ENCODE data around the gene GPR162. TPM values are rescaled to one million over a fixed set of nuclear protein-coding genes. Genes with fewer than 3 reads are reported as not detected.

Gene GPR162
- total RNA-seq, 1 donor, result 1.4 TPM

GRCh38 chr12:6788972-6789924 is 32.4 kb upstream of the GPR162 start, which contains the start of gene CD4:
Gene CD4 (plus strand): TSS chr12:6789528. CDS start chr12:6800139, 10,611 bp downstream.
- peak; percentile 85 for DNase-seq (ENCODE audit: insufficient read length, low spot score, missing footprints)
- Histone ChIP-seq H3K4me1 (ENCODE audit: insufficient read depth, low read length) (peaks cover 19% of the 10 kb centered on the region), H3K9me3 (ENCODE audit: low read depth, low read length) (no peaks in the 10 kb centered on the region), H3K27me3 (ENCODE audit: insufficient read depth, low read length) (peaks cover 6% of the 10 kb centered on the region), H3K27ac (ENCODE audit: low read depth, low read length) (no peak within 1 kb of the TSS), H3K4me3 (ENCODE audit: insufficient read depth, low read length) (peak within 1 kb of the TSS; percentile 52), H3K79me2 (ENCODE audit: insufficient read depth, low read length) (no peaks in the 10 kb centered on the region), H3K36me3 (ENCODE audit: insufficient read depth, low read length) (no peaks in the 10 kb centered on the region), H2AFZ (ENCODE audit: low read length) (peak within 1 kb of the TSS; percentile 86), H4K20me1 (ENCODE audit: insufficient read depth, low read length) (no peaks in the 10 kb centered on the region), H3K4me2 (ENCODE audit: insufficient read depth, low read length) (peak within 1 kb of the TSS; percentile 58)
- TF ChIP-seq CTCF (IDR thresholded peaks at IDR 0.05; ENCODE audit: extremely low read depth, low read depth, low read length), result no peak

GRCh38 chr12:6790496-6791150 is 31.0 kb upstream of the GPR162 start:
- Histone ChIP-seq H3K9me3 (ENCODE audit: low read depth, low read length) (no peaks in the 10 kb centered on the region), H3K27me3 (ENCODE audit: insufficient read depth, low read length) (peaks cover 6% of the 10 kb centered on the region), H3K36me3 (ENCODE audit: insufficient read depth, low read length) (no peaks in the 10 kb centered on the region), H2AFZ (ENCODE audit: low read length) (no peak overlapping the region), H3K4me1 (ENCODE audit: insufficient read depth, low read length) (peaks cover 16% of the 10 kb centered on the region), H3K4me2 (ENCODE audit: insufficient read depth, low read length) (no peak overlapping the region), H4K20me1 (ENCODE audit: insufficient read depth, low read length) (no peaks in the 10 kb centered on the region), H3K27ac (ENCODE audit: low read depth, low read length) (no peak overlapping the region), H3K4me3 (ENCODE audit: insufficient read depth, low read length) (no peak overlapping the region), H3K79me2 (ENCODE audit: insufficient read depth, low read length) (no peaks in the 10 kb centered on the region)
- no peak for DNase-seq (ENCODE audit: insufficient read length, low spot score, missing footprints)
- no peak for TF ChIP-seq CTCF (IDR thresholded peaks at IDR 0.05; ENCODE audit: extremely low read depth, low read depth, low read length)

GRCh38 chr12:6791931-6792520 is 29.6 kb upstream of the GPR162 start:
- peak overlapping the region; percentile 82 for H2AFZ ChIP-seq (ENCODE audit: low read length)
- no peak for TF ChIP-seq CTCF (IDR thresholded peaks at IDR 0.05; ENCODE audit: extremely low read depth, low read depth, low read length)
- DNase-seq (ENCODE audit: insufficient read length, low spot score, missing footprints), result no peak
- H3K36me3 ChIP-seq (ENCODE audit: insufficient read depth, low read length), result no peaks in the 10 kb centered on the region
- peaks cover 16% of the 10 kb centered on the region for H3K4me1 ChIP-seq (ENCODE audit: insufficient read depth, low read length)
- H3K9me3 ChIP-seq (ENCODE audit: low read depth, low read length), result no peaks in the 10 kb centered on the region
- H3K4me2 ChIP-seq (ENCODE audit: insufficient read depth, low read length), result peak overlapping the region; percentile 71
- H3K79me2 ChIP-seq (ENCODE audit: insufficient read depth, low read length), result no peaks in the 10 kb centered on the region
- no peaks in the 10 kb centered on the region for H4K20me1 ChIP-seq (ENCODE audit: insufficient read depth, low read length)
- peak overlapping the region; percentile 50 for H3K4me3 ChIP-seq (ENCODE audit: insufficient read depth, low read length)
- H3K27me3 ChIP-seq (ENCODE audit: insufficient read depth, low read length), result peaks cover 6% of the 10 kb centered on the region
- H3K27ac ChIP-seq (ENCODE audit: low read depth, low read length), result no peak overlapping the region
